ENCODE measurements around the gene GLUL.
"Not testable (repeated sequence)": the region's sequence is repeated elsewhere in the genome, so short reads cannot be mapped to it uniquely, and the experiment has no call there.

Gene GLUL

DNA sequence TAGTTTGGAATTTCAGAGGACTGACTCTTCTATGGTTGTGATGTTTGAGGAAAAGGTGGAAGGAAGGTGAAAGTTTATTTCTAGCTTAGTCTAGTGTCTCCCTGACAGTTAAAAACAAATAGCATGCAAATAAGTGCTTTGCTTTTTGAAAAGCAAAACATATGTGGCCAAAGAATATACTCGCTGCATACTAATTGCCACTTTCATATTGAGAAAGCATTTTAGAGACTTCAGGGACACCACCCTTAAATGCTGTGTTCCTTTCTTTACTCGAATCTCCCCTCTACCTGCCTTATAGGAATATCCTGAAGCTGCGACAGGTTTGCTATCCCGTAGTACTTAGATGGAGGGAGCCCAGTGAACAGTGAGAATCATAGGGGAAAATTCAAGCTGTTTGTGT is 23.2 kb downstream of the GLUL start:
- no peak for DNase-seq (ENCODE audit: low read depth)

GRCh38 chr1:182367926-182368325 is 23.7 kb downstream of the GLUL start:
- no peak for DNase-seq (ENCODE audit: low read depth)

DNA sequence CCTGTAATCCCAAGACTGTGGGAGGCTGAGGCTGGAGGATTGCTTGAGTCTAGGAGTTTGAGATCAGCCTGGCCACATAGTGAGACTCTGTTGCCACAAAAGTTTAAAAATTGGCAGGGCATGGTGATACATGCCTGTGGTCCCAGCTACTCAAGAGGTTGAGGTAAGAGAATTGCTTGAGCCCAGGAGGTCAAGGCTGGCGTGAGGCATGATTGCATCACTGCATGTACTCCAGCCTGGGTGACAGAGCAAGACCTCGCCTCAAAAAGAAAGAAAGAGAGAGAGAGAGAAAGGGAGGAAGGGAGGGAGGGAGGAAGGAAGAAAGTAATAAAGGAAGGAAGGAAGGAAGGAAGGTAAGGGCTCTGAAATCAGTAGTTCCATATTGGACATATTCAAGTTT is 25.0 kb downstream of the GLUL start:
- no peak for DNase-seq (ENCODE audit: low read depth)

DNA sequence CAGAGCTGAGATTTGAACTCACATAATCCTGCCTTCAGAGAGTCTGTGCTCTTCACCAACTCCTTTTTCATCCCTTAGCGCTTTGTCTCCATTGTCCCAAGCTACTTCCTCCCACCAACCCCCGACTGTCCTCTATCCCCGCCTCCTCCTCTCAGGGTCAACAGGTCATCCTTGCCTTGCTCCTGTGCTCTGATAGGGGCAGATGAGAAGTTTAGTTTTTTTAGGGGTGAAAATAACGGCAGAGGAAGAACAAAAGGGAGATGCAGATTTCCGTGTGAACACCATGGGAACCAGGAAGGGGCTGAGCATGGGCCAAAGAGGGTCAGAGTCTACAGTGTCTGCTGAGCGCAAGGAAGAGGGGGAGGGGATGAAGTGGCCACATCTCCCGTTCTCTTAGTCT is 31.9 kb downstream of the GLUL start:
- DNase-seq (ENCODE audit: low read depth): no peak

GRCh38 chr1:182357913-182358312 is 33.7 kb downstream of the GLUL start:
- no peak for DNase-seq (ENCODE audit: low read depth)

GRCh38 chr1:182357171-182357570 is 34.4 kb downstream of the GLUL start:
- no peak for DNase-seq (ENCODE audit: low read depth)

DNA sequence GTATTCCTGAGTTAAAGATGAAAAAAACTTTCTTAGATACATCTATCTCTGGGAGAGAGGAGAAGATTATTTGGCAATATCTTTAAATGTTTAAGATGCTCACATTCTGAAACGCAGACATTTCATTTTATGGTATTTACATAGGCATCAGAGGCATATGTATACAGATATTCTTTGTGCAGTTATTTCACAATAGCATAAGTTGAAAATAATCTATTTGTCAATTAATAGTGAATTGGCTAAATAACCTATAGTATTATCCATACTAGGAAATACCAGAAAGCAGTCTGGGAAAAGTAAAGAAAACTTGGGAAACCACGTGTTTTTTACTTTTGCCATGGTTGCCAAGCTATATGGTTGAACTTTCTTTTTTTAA is 35.9 kb downstream of the GLUL start:
- DNase-seq (ENCODE audit: low read depth): no peak

DNA sequence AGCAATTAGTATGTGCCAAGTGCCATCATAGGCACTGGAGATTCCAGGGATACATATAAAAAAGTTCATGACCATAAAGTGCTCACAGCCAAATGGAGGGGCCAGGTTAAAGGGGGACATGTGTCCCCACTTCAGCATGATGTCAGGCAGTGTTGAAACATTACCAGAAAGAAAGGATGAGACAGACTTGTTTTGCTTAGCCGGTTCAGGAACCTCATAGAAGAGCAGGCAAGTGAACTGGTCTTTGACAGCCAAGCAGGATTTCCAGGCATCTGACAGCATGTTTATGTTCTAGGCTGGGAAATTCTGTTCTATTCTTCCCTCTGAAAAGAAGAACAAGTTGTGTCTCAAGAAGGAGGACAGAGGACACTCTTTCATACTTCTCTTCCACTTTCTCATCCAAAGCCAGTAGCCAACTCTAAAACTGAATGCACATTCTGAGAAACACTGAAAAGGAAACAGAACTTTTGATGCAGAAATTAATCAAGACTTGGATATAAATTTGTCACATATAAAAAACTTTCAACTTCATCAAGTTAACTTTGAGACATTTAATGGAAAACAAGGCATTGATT is 39.7 kb downstream of the GLUL start:
- no peak for DNase-seq (ENCODE audit: low read depth)

DNA sequence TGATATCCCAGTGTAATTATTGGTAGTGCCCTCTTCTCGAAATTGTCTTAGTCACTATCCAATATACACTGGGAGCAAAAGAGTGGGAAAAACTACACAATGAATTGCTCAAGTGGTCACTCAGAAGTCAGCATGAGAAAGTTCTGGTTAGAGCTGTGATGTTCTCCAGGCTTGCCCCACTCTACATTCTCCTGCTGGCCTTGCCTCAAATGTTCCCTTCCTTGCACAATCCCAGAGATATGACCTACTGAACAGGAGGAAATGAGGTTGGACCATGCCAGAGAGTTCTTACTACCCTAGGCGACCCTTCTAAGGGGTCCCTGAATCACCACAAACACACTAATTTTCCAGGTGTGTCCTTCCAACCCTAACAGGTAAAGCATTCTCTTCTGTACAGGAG is 40.8 kb downstream of the GLUL start:
- DNase-seq (ENCODE audit: low read depth): no peak

DNA sequence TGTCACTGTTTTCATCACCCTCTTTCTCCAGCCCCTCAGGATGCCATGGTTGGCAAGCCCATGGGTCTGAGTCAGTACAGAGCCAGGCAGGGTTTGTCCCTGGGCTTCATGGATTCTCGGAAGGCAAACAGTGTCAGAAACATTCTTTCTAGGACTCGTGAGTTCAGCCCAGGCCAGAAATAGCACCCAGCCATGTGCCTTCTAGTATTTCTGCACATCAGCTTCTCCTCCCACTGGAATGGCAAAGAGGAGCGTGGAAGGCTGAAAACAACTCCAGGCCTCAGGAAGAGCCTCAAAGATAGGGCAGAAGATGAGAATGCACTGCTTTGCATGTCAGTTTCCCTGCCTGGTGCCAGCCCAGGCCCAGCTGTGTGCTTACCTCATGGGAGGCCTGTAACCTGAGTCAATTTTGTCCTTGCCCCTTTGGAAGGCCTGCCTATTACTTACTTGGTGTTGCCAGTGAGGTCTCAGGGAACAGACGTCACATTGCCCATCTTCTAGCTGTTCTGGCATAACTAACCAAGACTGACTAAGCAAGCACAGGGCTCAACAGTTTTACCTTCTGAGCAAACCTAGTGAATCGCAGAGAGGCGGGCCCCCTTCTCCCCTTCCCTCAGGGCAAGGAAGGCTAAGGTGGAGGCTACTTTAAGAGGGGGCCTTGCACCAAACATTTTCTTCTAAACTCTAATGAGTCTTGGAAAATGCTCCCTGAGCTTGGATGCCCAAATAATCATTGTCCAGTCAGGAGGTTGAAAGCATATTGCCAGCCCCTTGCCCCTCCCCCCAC is 42.4 kb downstream of the GLUL start:
- no peak for DNase-seq (ENCODE audit: low read depth)

DNA sequence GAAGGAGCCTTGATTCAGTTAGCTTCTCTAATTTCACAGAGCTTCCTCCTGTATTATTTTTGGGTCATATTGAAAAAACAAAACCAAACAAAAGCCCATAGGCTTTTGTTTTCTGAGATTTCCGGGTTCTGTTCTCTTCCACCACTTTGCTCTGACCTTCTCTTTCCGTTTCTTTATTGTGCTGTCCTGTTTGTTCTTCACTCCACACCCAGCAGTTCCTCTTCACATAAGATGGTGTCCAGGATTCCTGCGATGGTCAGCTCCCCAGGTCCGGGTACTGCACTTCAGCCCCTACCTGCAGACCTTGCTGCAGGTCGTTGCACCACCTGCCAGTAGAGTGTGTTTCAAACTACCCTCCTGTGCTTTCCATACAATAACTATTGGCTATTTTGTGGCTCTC is 44.6 kb downstream of the GLUL start:
- no peak for DNase-seq (ENCODE audit: low read depth)

DNA sequence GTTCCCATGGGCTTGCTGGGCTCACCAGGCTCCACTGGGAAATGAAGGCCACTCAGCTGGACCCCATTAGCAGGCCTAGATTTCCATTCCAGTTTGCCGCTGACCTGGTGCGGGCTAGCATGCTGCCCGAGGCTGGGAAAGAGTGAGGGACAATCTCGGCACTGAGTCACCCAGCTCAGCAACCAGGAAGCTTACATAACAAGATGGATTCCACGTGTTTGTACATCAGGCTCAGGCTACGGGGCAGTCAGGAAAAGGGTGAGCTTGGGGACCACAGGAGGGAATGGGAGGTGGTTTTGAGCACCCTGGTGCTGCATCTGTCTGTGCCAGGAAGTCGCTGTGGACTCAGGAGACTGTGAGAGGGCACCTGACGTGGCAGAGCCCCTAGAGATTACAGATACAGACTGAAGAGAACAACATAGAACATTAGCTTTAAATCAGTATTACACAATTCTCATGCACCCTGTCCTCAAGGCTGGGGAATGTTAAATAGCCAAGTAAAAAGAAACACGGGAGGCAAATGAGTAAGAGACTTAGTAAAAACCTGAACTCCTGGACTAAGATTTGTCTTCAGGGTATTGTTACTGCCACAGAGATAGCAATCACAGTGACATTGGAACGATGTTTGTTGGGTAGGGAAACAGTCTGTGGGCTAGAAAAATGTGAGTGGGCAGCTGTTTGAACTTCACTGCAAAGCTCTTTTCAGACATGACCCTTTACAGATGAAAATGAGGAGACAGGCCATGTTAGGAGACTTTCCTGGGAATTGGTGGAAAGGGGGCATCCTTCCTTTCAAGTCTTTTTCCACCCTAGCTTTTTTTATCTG is 51.1 kb downstream of the GLUL start:
- DNase-seq (ENCODE audit: low read depth): no peak

DNA sequence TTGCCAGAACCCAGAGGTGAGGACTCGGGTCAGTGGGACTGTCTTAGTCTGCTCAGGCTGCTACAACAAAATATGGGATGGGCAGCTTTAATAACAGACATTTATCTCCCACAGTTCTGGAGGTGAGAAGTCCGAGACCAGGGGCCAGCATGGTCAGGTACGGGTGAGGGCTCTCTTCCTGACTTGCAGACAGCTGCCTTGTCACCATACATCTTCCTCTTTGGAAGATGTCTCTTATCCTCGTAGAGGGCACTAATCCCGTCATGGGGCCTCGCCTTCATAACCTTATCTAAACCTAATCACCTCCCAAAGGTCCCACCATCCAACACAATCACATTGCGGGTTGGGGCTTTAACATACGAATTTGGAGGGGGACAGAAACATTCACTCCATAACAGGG is 51.9 kb downstream of the GLUL start:
- no peak for DNase-seq (ENCODE audit: low read depth)

DNA sequence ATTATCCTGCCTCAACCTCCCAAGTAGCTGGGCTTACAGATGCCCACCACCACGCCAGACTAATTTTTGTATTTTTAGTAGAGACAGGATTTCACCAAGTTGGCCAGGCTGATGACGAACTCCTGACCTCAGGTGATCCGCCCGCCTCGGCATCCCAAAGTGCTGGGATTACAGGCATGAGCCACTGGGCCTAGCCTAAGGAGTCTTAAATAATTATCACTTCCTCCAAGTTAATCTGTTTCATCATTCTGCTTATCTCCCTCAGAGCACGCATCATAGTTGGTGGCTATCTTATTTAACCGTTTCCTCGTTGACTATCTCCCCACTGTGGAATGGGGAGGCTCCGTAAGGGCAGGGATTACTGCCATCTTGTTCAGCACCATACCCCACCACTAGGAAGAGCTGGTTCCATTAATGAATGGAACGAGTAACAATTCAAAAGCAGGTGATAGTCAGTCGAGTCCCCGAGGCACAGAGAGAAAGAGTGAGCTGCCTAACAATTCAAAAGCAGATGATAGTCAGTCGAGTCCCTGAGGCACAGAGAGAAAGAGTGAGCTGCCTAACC is 52.7 kb downstream of the GLUL start:
- no peak for DNase-seq (ENCODE audit: low read depth)

GRCh38 chr1:182337736-182338571 is 53.6 kb downstream of the GLUL start:
- DNase-seq (ENCODE audit: low read depth): no peak

DNA sequence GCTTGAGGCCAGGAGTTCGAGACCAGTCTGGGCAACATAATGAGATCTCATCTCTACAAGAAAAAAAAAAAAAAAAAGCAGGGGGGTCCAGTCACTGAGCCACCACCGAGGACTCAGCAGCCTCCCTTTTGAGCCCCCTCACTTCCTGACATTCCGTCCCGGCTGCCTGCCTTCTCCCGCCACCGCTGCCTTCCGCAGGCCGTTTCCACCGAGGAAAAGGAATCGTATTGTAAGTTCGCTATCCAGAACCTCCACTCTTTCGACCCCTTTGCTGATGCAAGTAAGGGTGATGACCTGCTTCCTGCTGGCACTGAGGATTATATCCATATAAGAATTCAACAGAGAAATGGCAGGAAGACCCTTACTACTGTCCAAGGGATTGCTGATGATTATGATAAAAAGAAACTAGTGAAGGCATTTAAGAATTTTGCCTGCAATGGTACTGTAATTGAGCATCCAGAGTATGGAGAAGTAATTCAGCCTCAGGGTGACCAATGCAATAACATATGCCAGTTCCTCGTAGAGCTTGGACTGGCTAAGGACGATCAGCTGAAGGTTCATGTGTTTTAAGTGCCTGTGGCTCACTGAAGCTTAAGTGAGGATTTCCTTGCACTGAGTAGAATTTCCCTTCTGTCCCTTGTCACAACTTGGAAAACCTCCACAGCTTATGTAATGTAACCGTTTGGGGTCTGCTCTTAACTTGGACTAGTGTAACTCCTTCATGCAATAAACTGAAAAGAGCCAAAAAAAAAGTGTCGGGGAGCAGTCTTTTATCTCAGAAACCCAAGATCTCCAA is 55.6 kb downstream of the GLUL start:
- DNase-seq (ENCODE audit: low read depth): no peak

DNA sequence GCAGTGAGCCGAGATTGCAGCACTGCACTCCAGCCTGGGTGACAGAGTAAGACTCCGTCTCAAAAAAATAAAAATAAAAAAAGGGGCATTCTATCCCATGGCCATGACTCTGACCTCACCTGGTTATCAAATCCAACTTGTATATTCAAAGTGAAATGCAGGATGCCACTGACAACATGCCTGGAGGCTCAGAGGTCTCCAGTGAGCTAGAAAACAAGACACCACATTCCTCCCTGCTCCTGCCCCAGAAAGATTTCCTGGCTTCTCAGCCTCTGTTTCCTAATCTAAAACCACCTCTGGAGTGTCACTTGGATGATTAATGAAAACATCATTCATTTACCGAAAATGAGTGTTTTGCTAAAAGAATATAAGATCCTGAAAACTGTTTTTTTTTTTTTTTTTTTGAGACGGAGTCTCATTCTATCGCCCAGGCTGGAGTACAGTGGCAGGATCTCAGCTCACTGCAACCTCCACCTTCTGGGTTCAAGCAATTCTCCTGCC is 58.5 kb downstream of the GLUL start:
- not testable (repeated sequence) for DNase-seq (ENCODE audit: low read depth)

DNA sequence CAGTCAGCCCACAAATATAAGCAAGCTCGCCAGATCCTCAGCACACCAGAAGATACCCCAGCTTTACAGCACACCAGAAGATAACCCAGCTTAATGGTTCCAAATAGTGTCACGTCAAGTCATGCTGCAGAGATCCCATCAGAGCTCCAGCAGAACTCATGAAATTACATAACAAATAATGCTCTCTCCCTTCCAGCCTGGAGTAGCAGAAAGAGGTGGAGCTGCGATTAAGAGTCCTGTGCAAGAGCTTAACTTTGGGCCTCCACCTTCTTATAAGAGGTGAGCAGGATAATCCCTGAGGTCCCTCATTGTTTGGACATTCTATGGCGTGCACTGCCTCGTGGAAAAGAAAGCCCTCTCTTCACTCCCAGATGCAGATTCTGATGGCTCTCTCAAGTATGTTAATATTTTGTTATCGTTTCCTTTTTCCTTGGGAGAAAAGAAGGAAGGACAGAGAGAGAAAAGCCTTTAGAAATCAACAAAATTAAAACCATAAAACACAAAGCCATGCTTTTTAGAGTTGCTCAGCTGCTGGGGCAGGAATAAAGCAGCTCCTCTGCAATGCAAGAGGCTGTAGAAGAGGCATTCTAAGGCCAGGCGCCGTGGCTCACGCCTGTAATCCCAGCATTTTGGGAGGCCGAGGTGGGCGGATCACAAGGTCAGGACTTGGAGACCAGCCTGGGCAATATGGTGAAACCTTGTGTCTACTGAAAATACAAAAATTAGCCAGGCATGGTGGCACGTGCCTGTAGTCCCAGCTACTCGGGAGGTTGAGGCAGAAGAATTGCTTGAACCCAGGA is 59.1 kb downstream of the GLUL start:
- no peak for DNase-seq (ENCODE audit: low read depth)

Data from activated T-helper 1 cell treated with Interleukin-2 at 50 U/mL for 16 hours (primary cell).